Panc1 (cell line): Measurements from ENCODE around the gene STX7. TPM values are rescaled to one million over a fixed set of nuclear protein-coding genes. Genes with fewer than 3 reads are reported as not detected.

Source experiments
- ATAC-seq: fragments of 200-7000 bp; cut with Tn5 transposase; 2 replicates; pipeline ENCODE4 v1.9.1; 2020; ENCODE audit warnings: mild to moderate bottlenecking, moderate library complexity
- BruUV-seq: library from RNA; stranded (reverse); fragments of 400-500 nt; replicated peaks from 2 replicates; lab custom pipeline; 2021; lab: Mats Ljungman, UMichigan
- CTCF ChIA-PET: fragments of 300-600 bp; sonication (Branson Sonifier 250); formaldehyde crosslinking; loops from one replicate; lab custom pipeline; 2022; ENCODE audit warnings: antibody characterized with exemption; lab: Charles Lee
- POLR2A ChIA-PET: fragments of 300-600 bp; sonication (Branson Sonifier 250); formaldehyde crosslinking; loops from one replicate; lab custom pipeline; 2022; ENCODE audit warnings: antibody characterized with exemption; lab: Charles Lee
- DNase-seq: peaks from one replicate; pipeline ENCODE4 v3.0.0-alpha.2; 2010; ENCODE audit warnings: low read depth, low spot score
- H3K27ac ChIP-seq: 2 replicates; pipeline ENCODE4 v1.5.1; 2011; ENCODE audit warnings: mild to moderate bottlenecking, low read length, inconsistent platforms
- H3K27me3 ChIP-seq: fragments of 200-500 bp; sonication (Bioruptor generic); 2 replicates; pipeline ENCODE4 v1.6.0; 2014; ENCODE audit warnings: low read length, inconsistent platforms; ENCODE audit not compliant: control insufficient read depth, insufficient read depth
- H3K36me3 ChIP-seq: fragments of 200-500 bp; sonication (Bioruptor generic); 2 replicates; pipeline ENCODE4 v1.5.1; 2014; ENCODE audit warnings: inconsistent platforms, mild to moderate bottlenecking, low read length, moderate library complexity; ENCODE audit not compliant: control insufficient read depth, insufficient read depth
- H3K4me1 ChIP-seq: 2 replicates; pipeline ENCODE4 v1.5.1; 2011; ENCODE audit warnings: inconsistent platforms, mild to moderate bottlenecking, low read length, moderate library complexity; ENCODE audit not compliant: control insufficient read depth, insufficient read depth
- H3K4me3 ChIP-seq, 2 experiments: 2 replicates each; pipeline ENCODE4 v1.5.1; 2011 to 2012; ENCODE audit warnings: low read depth in 2 of 2, low read length in 2 of 2, mild to moderate bottlenecking in 2 of 2, inconsistent platforms in 1 of 2, moderate library complexity in 1 of 2
- H3K9me3 ChIP-seq: fragments of 200-500 bp; sonication (Bioruptor generic); 2 replicates; pipeline ENCODE4 v1.5.1; 2014; ENCODE audit warnings: low read depth, mild to moderate bottlenecking, inconsistent platforms, low read length, moderate library complexity; ENCODE audit not compliant: control insufficient read depth, insufficient read depth
- CTCF ChIP-seq: fragments of 450-650 bp; IDR thresholded peaks from 2 replicates; pipeline ENCODE4 v1.5.1; 2017; ENCODE audit warnings: mild to moderate bottlenecking
- POLR2AphosphoS5 ChIP-seq: IDR thresholded peaks from 2 replicates; pipeline ENCODE4 v1.6.1; 2012; ENCODE audit warnings: mild to moderate bottlenecking, low read depth, low read length, moderate library complexity
- REST ChIP-seq, 2 experiments: IDR thresholded peaks; 2 replicates each; pipeline ENCODE4 v1.6.1; 2011 to 2012; ENCODE audit warnings: low read depth in 2 of 2, control low read depth in 1 of 2, low read length in 1 of 2, mild to moderate bottlenecking in 1 of 2, moderate library complexity in 1 of 2; ENCODE audit not compliant: insufficient read depth in 1 of 2
- SIN3A ChIP-seq: IDR thresholded peaks from 2 replicates; pipeline ENCODE4 v1.6.1; 2012; ENCODE audit warnings: low read depth, mild to moderate bottlenecking, low read length, moderate library complexity, borderline replicate concordance; ENCODE audit not compliant: insufficient read depth
- TCF7L2 ChIP-seq: IDR thresholded peaks from 2 replicates; pipeline ENCODE4 v1.6.1; 2011; ENCODE audit warnings: mild to moderate bottlenecking, low read depth, low read length, inconsistent platforms
- in situ Hi-C: cut with HindIII; loops from 2 replicates; pipeline ENCODE4 v1.10.0; 2016; ENCODE audit warnings: low sequenced_read_pairs, low pct_unique_long_range_greater_than_20kb
- intact Hi-C: fragments of 100-400 bp; cut with micrococcal nuclease; formaldehyde crosslinking; loops from one replicate; pipeline ENCODE4 v1.10.0; 2022; ENCODE audit not compliant: unreplicated experiment
- total RNA-seq: library from RNA; stranded (reverse); gene quantifications from one replicate; pipeline ENCODE4 v1.2.1, GENCODE V29; 2021; ENCODE audit not compliant: unreplicated experiment

The STX7 gene
- total RNA-seq, 1 experiment from 2014 or later: 40.6 TPM

- Histone ChIP-seq H3K27ac (no peak overlapping the region), H3K4me1 (no peaks in the 10 kb centered on the region), H3K27me3 (peaks cover 2% of the 10 kb centered on the region; the same call in 1 of the 2 replicates), H3K36me3 (no peaks in the 10 kb centered on the region), H3K9me3 (no peaks in the 10 kb centered on the region), H3K4me3 (no peak overlapping the region)
- POLR2A ChIA-PET: no interaction called here
- DNase-seq (no peak), ATAC-seq (no peak)
- no peak for TF ChIP-seq CTCF
- no peak for TF ChIP-seq REST (IDR thresholded peaks at IDR 0.05; ENCODE audit: insufficient read depth in 1 of 2, low read depth in 2 of 2, low read length in 1 of 2)
- TF ChIP-seq POLR2AphosphoS5: no peak
- no peak for TF ChIP-seq TCF7L2
- TF ChIP-seq SIN3A: no peak
- no TSS peak for BruUV-seq
- intact Hi-C loops: no loop called here
- CTCF ChIA-PET: no interaction called here
- in situ Hi-C loops: no loop called here
Observed at GRCh38 chr6:132414322-132414721, 98.6 kb downstream of the STX7 start.

- H3K27ac ChIP-seq: no peak overlapping the region
- CTCF ChIA-PET: no interaction called here
- DNase-seq: no peak
- BruUV-seq: no TSS peak
- no peaks in the 10 kb centered on the region for H3K9me3 ChIP-seq
- peaks cover 2% of the 10 kb centered on the region; the same call in 1 of the 2 replicates for H3K27me3 ChIP-seq
- no peaks in the 10 kb centered on the region for H3K36me3 ChIP-seq
- in situ Hi-C loops (no loop called here), intact Hi-C loops (no loop called here)
- no peak overlapping the region for H3K4me3 ChIP-seq
- no peaks in the 10 kb centered on the region for H3K4me1 ChIP-seq
- no peak for TF ChIP-seq CTCF
- TF ChIP-seq TCF7L2: no peak
- no peak for TF ChIP-seq POLR2AphosphoS5
- no peak for TF ChIP-seq SIN3A
- no peak for TF ChIP-seq REST (IDR thresholded peaks at IDR 0.05; ENCODE audit: insufficient read depth in 1 of 2, low read depth in 2 of 2, low read length in 1 of 2)
- ATAC-seq: no peak
- POLR2A ChIA-PET: no interaction called here
Observed at GRCh38 chr6:132413499-132413802, 99.5 kb downstream of the STX7 start.
